Activated naive CD4-positive, alpha-beta T cell treated with anti-CD3 and anti-CD28 coated beads for 36 hours (primary cell): ENCODE data around the gene WIPF3. TPM values are rescaled to one million over a fixed set of nuclear protein-coding genes. Genes with fewer than 3 reads are reported as not detected.

Source experiments
- CTCF ChIA-PET: fragments of 350-600 bp; sonication (Branson Sonifier 250); formaldehyde crosslinking; loops from one replicate; lab custom pipeline; 2021; ENCODE audit warnings: antibody characterized with exemption; lab: Charles Lee
- DNase-seq: peaks from one replicate; pipeline ENCODE4 v3.0.0-alpha.2; 2020
- H3K27ac Mint-ChIP-seq: one replicate; pipeline ENCODE4 v1.8.0; 2021; ENCODE audit warnings: mild to moderate bottlenecking, mixed read lengths
- H3K27me3 Mint-ChIP-seq: one replicate; pipeline ENCODE4 v1.8.0; 2021; ENCODE audit warnings: low read depth, mixed read lengths
- H3K36me3 Mint-ChIP-seq: one replicate; pipeline ENCODE4 v1.8.0; 2021; ENCODE audit warnings: low read depth, mixed read lengths
- H3K4me1 Mint-ChIP-seq: one replicate; pipeline ENCODE4 v1.8.0; 2021; ENCODE audit warnings: low read depth, mixed read lengths
- H3K4me3 Mint-ChIP-seq: one replicate; pipeline ENCODE4 v1.8.0; 2021; ENCODE audit warnings: mild to moderate bottlenecking, moderate library complexity, mixed read lengths
- H3K9me3 Mint-ChIP-seq: one replicate; pipeline ENCODE4 v1.8.0; 2021; ENCODE audit warnings: mixed read lengths
- intact Hi-C: fragments of 100-400 bp; cut with micrococcal nuclease; formaldehyde crosslinking; loops from one replicate; pipeline ENCODE4 v1.15.1; 2023
- total RNA-seq, 2 experiments: library from RNA; stranded (reverse); gene quantifications; one replicate each; pipeline ENCODE4 v1.2.3, GENCODE V29; 2021

The WIPF3 gene
- total RNA-seq, 2 experiments from 2014 or later, result not detected

DNA sequence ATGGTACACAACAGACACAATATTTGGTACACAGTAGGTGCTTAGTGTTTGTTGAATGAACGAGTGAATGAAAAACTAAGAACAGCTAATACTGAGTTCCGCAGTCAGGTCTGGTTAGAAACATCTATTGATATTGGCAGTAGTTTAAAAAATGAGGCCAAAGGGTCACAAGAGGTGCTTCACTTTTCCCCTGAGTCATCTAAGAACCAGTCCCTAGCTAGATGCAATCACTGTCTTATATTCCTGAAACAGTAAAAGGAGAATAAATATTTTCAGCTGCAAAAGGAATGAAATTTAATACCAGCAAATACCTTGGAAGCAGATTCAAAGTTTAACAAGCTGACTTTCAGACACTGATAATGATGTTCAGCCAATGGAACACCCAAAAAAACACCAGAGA, 128.8 kb downstream of the WIPF3 start:
- CTCF ChIA-PET, result interaction anchor here (1.1 to 3.3 kb wide), 2 partner anchors 14 to 127 kb away, joined by 4 to 11 read pairs; no protein-coding TSS in a partner anchor
- H3K4me3 Mint-ChIP-seq, result no peak overlapping the region
- DNase-seq, result no peak
- H3K9me3 Mint-ChIP-seq, result no peaks in the 10 kb centered on the region
- H3K36me3 Mint-ChIP-seq, result no peaks in the 10 kb centered on the region
- H3K27ac Mint-ChIP-seq, result no peak overlapping the region
- no peaks in the 10 kb centered on the region for H3K4me1 Mint-ChIP-seq
- H3K27me3 Mint-ChIP-seq, result peaks cover 2% of the 10 kb centered on the region
- intact Hi-C loops, result no loop called here

DNA sequence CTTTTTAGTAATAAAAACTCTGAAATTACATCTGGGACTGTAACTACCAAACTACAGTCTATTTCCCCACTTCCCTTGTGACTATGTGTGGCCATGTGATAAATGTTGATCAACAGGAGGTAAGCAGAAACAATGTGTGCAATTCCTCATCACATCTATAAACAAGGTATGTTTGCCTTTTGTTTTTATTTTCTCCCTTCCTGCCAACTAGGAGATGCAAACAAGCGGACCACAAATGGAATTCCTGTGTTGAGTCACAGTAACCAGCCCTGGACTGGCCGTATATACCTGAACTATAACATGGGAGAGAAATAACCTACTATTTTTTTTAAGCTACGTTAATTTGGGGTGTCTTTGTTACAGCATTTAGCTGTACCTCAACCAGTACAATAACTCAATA, 130.8 kb downstream of the WIPF3 start:
- H3K9me3 Mint-ChIP-seq, result no peaks in the 10 kb centered on the region
- DNase-seq, result no peak
- CTCF ChIA-PET, result interaction anchor here (0.6 to 3.3 kb wide), 2 partner anchors 16 to 131 kb away, joined by 3 to 11 read pairs; partner anchors contain the start of gene WIPF3
- peaks cover 2% of the 10 kb centered on the region for H3K27me3 Mint-ChIP-seq
- intact Hi-C loops, result no loop called here
- H3K4me3 Mint-ChIP-seq, result no peak overlapping the region
- H3K4me1 Mint-ChIP-seq, result no peaks in the 10 kb centered on the region
- no peak overlapping the region for H3K27ac Mint-ChIP-seq
- H3K36me3 Mint-ChIP-seq, result no peaks in the 10 kb centered on the region

DNA sequence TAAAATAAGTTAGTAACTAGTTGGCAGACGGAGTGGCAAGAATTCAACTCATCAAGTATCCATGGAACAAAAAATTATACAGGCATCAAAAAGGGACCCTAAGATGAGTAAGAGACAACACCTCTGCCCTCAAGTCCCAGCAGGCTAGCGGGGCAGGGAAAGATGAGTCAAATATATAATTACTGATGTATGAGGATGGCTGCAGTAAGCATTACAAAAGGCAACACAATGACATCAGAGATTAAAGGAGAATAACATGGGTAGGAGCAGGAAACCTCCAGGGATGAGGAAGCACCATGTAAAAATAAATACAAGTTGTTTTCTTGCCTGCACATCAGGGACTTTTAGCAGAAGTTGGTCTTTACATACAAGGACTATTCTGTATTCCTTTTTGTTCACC, 133.9 kb downstream of the WIPF3 start:
- Mint-ChIP-seq H3K9me3 (no peaks in the 10 kb centered on the region), H3K27ac (no peak overlapping the region), H3K36me3 (no peaks in the 10 kb centered on the region), H3K27me3 (peaks cover 2% of the 10 kb centered on the region), H3K4me1 (no peaks in the 10 kb centered on the region), H3K4me3 (no peak overlapping the region)
- intact Hi-C loops, result no loop called here
- CTCF ChIA-PET, result no interaction called here
- no peak for DNase-seq

DNA sequence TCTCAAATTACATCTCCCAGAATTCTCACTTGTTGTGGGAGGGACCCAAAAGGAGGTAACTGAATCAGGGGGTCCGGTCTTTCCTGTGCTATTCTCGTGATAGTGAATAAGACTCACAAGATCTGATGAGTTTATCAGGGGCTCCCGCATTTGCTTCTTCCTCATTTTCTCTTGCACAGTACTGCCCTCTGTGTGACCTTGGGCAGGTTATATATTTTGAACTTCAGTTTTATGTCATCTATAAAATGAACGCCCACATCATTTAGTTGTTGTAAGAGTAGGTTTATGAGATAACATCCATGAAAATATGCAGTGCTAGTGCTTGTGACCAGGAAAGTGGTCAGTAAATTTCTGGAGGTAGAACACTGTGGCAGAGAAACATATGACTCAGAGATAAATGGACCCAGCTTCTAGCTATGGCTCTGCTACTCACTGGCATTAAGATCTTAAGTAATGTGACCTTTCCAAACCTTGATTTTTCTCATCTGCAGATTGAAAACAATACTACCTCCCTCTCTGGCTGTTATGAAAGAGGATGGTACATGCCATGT, 139.0 kb downstream of the WIPF3 start:
- Mint-ChIP-seq H3K4me1 (no peaks in the 10 kb centered on the region), H3K36me3 (no peaks in the 10 kb centered on the region), H3K9me3 (no peaks in the 10 kb centered on the region), H3K27me3 (no peaks in the 10 kb centered on the region), H3K27ac (no peak overlapping the region), H3K4me3 (no peak overlapping the region)
- CTCF ChIA-PET, result interaction anchor here (1.1 kb wide), 1 partner anchor 22 kb away, joined by 3 read pairs; no protein-coding TSS in a partner anchor
- DNase-seq, result no peak
- intact Hi-C loops, result no loop called here

DNA sequence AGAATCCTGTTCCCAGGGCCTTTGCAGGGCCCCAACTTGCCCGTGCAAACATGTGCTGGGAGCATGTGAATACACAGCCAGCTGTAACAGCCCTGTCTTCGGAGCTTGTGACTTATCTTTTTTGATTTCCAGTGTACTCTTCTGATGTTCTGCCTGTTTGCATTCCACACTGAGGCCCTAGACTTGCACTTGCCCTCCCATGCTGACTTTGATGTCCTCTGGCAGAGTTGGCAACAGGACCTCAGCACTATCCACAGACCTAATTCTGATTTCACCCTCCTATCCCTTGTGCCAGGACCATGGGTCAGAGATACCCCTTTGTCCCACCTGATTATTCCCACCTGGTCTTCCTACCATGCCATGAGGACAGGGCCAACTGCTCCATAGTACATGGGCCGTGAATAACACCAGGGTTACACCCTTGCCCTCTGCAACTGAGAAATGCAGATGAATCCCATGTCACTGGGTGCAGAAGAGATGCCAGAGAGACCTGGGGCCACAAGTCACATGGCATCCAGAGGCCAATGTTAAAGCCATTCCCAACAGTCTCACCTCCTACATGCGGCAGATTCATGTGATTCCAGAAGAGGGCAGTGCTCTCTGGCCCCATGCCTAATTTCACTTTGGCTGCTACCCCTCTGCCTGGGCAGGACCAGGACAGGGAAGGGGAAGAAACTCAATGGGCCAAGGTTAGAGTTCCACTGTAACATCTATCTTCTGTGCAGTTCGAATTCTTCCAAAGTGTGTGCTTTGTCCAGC, 140.3 kb downstream of the WIPF3 start:
- CTCF ChIA-PET, result no interaction called here
- Mint-ChIP-seq H3K36me3 (peaks cover 2% of the 10 kb centered on the region), H3K27ac (no peak overlapping the region)

DNA sequence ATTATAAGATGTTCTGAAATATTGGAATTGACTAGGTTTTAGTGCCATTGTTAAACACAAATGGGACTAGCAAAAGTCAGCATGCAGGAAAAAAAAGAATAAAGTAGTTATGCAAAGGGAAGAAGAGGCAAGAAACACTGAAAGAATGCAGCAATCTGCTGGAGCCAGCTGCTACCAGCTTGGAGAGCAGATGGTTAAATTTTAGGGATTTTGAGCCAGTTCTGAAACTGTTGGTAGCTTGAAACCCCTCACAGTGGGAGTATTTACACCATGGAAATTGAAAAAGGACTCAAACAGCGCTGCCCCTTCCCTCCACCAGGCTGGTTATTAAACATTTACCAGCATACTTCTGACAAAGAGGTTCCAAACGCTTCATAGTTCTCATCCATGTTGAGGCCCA, 142.3 kb downstream of the WIPF3 start:
- Mint-ChIP-seq H3K4me1 (no peaks in the 10 kb centered on the region), H3K36me3 (peaks cover 2% of the 10 kb centered on the region)
- CTCF ChIA-PET, result no interaction called here

More for the DNA sequence above, 140.3 kb downstream of the WIPF3 start:
- Mint-ChIP-seq H3K27me3 (no peaks in the 10 kb centered on the region), H3K9me3 (peaks cover 3% of the 10 kb centered on the region), H3K4me1 (no peaks in the 10 kb centered on the region), H3K4me3 (no peak overlapping the region)
- intact Hi-C loops, result no loop called here
- no peak for DNase-seq

DNA sequence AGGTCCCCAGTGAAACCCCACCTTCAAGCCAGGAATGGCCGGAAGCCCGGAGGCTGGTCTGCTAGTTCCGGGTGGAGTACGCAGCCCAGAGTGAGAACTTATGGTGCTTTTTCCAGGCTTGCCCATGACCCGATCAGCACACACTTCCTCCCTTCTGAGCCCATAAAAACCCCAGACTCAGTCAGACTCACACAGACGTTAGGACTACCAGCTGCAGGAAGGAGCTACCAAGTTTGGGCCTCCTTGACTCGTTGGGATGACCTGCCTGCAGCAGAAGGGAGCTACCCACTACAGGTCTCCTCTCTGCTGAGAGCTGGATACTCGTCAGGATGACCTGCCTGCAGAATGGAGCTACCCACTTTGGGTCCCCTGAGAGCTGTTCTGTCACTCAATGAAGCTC, 144.2 kb downstream of the WIPF3 start:
- Mint-ChIP-seq H3K9me3 (peaks cover 3% of the 10 kb centered on the region), H3K27ac (no peak overlapping the region), H3K4me3 (no peak overlapping the region), H3K36me3 (peaks cover 2% of the 10 kb centered on the region), H3K4me1 (peaks cover 1% of the 10 kb centered on the region), H3K27me3 (no peaks in the 10 kb centered on the region)
- CTCF ChIA-PET, result interaction anchor here (0.6 kb wide), 1 partner anchor 758 kb away, joined by 3 read pairs; no protein-coding TSS in a partner anchor
- intact Hi-C loops, result no loop called here
- no peak for DNase-seq

More for the DNA sequence above, 142.3 kb downstream of the WIPF3 start:
- no peak for DNase-seq
- H3K27me3 Mint-ChIP-seq, result no peaks in the 10 kb centered on the region
- H3K27ac Mint-ChIP-seq, result no peak overlapping the region
- intact Hi-C loops, result no loop called here
- peaks cover 3% of the 10 kb centered on the region for H3K9me3 Mint-ChIP-seq
- no peak overlapping the region for H3K4me3 Mint-ChIP-seq

DNA sequence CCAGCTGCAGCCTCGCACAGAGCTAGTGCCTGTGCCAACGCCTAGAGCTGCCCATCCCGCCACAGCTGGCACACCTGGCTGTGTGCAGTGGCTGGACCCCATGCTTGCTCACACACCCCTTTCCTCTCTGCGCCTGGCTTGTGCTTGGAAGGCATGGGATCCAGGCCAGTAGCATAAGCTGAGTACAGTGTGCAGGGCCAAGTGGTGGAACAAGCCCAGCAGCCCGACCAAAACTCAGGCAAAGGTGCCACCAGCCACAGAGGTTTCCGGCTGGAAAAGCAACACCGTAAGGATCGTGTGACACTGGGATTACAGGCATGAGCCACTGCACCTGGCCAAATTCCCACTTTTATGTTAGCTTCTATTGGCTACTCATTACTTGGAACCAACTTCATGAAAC, 144.9 kb downstream of the WIPF3 start:
- intact Hi-C loops, result no loop called here
- CTCF ChIA-PET, result no interaction called here
- peaks cover 8% of the 10 kb centered on the region for H3K4me1 Mint-ChIP-seq
- no peak overlapping the region for H3K27ac Mint-ChIP-seq
- peaks cover 2% of the 10 kb centered on the region for H3K36me3 Mint-ChIP-seq
- H3K9me3 Mint-ChIP-seq, result peaks cover 3% of the 10 kb centered on the region
- H3K4me3 Mint-ChIP-seq, result no peak overlapping the region
- H3K27me3 Mint-ChIP-seq, result no peaks in the 10 kb centered on the region
- no peak for DNase-seq

DNA sequence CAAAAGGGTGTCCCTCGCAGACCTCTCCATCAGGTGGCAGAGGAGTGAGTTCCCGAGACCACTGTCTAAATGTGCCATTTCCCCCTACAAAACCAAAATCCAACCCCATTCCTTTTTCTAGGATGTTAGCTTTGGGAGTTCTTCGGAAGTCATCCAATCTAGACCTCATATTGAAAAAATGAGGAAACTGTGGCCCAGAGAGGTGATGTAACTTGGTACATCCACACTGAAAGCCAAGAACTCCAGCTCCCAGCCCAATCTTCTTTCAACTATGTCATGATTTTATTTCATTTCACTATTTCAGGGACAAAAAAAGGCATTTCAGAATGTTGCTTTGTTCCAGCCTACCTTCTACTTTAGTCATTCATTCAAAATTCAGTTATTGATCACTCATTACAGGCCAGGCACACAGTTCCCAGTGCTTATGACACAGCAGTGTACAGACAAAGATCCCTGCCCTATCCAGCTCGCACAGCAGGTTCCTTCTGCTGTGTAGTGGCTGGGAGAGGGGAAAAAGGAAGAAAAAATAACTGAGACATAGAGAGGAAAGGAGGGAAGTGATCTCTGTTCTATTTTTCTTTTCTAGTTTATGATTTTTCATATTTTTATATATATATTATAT, 147.5 kb downstream of the WIPF3 start:
- peaks cover 3% of the 10 kb centered on the region for H3K9me3 Mint-ChIP-seq
- H3K27ac Mint-ChIP-seq, result peak overlapping the region; percentile 19
- peaks cover 2% of the 10 kb centered on the region for H3K36me3 Mint-ChIP-seq
- CTCF ChIA-PET, result interaction anchor here (0.8 to 1.2 kb wide), 2 partner anchors 14 to 33 kb away, joined by 3 read pairs; no protein-coding TSS in a partner anchor
- peaks cover 10% of the 10 kb centered on the region for H3K4me1 Mint-ChIP-seq
- no peak for DNase-seq
- H3K4me3 Mint-ChIP-seq, result no peak overlapping the region
- peaks cover 2% of the 10 kb centered on the region for H3K27me3 Mint-ChIP-seq
- intact Hi-C loops, result no loop called here

DNA sequence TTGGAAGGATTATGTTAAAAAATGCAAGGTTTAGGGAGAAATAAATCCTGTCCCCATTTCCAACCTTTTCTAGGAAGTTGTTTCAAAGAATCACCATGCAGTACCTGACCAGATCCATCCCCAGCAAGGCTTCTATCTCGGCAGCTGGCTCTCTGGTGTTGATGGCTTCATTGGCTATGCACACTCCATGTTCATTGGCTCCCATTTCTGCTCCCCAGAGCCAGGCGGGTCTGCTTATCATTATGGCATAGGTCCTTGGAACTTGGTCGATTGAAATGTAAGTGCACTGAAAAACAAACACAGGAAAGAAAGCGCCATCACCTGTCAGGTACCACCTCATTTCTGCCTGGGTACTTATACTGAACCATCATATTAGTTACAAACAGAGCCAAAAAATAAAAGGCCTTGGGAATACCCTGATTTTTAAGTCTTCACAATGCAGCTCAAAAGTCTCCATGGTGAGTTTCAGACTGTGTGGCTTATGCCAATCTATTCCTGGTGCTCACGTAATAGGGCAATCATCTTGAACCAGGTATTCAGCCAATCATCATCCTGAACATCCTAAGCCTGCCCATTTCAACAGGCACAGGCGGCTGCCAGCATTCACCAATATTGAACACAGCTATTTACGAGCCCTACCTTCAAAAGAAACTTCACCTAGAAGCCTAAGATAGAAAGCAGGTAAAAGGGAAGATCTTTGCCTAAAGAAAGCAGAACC, 148.9 kb downstream of the WIPF3 start:
- Mint-ChIP-seq H3K36me3 (peaks cover 2% of the 10 kb centered on the region), H3K4me3 (no peak overlapping the region), H3K4me1 (peaks cover 10% of the 10 kb centered on the region), H3K27me3 (peaks cover 2% of the 10 kb centered on the region), H3K27ac (no peak overlapping the region), H3K9me3 (peaks cover 3% of the 10 kb centered on the region)
- intact Hi-C loops, result no loop called here
- no peak for DNase-seq
- CTCF ChIA-PET, result interaction anchor here (1.8 kb wide), 1 partner anchor 107 kb away, joined by 4 read pairs; no protein-coding TSS in a partner anchor

DNA sequence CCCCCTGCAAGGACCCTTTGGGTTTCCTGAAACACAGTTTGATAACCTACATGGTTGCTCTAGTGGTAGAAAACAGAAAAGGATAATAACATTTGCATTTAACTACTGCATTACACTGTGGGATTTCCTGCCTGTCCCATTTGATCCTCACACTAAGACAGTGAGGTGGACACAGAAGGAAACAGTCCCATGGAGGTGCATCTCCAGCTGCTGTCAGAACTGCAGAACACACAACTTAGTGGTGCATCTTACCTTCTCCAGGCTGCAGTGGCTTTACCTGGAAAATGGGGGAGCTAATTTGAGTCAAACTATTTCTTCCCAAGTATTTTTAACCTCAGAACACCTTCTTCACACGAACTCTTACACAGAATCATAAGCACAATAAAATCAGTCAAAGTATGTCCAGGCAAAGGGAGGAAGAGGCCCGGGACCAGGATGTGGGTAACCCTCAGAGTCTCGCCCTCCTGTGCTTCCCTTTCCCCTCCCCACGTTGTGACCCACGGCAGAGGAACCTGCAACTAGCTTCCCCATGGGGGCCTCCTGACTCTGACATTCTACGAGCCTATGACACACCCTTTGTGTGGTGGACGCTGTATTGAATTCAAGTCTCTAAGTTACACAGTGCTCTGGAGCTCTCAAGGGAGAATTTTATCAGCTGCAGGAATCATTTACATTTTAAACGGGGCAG, 149.6 kb downstream of the WIPF3 start:
- intact Hi-C loops, result no loop called here
- no peak overlapping the region for H3K4me3 Mint-ChIP-seq
- CTCF ChIA-PET, result interaction anchor here (1.8 kb wide), 1 partner anchor 106 kb away, joined by 4 read pairs; no protein-coding TSS in a partner anchor
- H3K27me3 Mint-ChIP-seq, result peaks cover 2% of the 10 kb centered on the region
- DNase-seq, result peak; percentile 41
- peaks cover 2% of the 10 kb centered on the region for H3K36me3 Mint-ChIP-seq
- peaks cover 3% of the 10 kb centered on the region for H3K9me3 Mint-ChIP-seq
- H3K4me1 Mint-ChIP-seq, result peaks cover 10% of the 10 kb centered on the region
- H3K27ac Mint-ChIP-seq, result no peak overlapping the region
